Hepatocyte (in vitro differentiated cells): ENCODE results near the gene ATP8A2.

Experiments used
- EZH2phosphoT487 ChIP-seq: fragments of 200-600 bp; sonication (generic); IDR thresholded peaks from one replicate; pipeline ENCODE4 v1.6.1; 2018; ENCODE audit warnings: antibody characterized with exemption, mild to moderate bottlenecking, low read depth, moderate library complexity; ENCODE audit not compliant: unreplicated experiment, severe bottlenecking
- TF ChIP-seq, protein P1 (sequence below): fragments of 200-600 bp; sonication (generic); IDR thresholded peaks from 2 replicates; pipeline ENCODE4 v1.5.1; 2016; ENCODE audit warnings: antibody characterized with exemption, mild to moderate bottlenecking; ENCODE audit not compliant: poor library complexity

GRCh38 chr13:25584087-25584486 is 212.3 kb downstream of the ATP8A2 start:
- TF ChIP-seq, protein P1, sequence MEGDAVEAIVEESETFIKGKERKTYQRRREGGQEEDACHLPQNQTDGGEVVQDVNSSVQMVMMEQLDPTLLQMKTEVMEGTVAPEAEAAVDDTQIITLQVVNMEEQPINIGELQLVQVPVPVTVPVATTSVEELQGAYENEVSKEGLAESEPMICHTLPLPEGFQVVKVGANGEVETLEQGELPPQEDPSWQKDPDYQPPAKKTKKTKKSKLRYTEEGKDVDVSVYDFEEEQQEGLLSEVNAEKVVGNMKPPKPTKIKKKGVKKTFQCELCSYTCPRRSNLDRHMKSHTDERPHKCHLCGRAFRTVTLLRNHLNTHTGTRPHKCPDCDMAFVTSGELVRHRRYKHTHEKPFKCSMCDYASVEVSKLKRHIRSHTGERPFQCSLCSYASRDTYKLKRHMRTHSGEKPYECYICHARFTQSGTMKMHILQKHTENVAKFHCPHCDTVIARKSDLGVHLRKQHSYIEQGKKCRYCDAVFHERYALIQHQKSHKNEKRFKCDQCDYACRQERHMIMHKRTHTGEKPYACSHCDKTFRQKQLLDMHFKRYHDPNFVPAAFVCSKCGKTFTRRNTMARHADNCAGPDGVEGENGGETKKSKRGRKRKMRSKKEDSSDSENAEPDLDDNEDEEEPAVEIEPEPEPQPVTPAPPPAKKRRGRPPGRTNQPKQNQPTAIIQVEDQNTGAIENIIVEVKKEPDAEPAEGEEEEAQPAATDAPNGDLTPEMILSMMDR = no peak
- no peak for TF ChIP-seq EZH2phosphoT487
